HL-60 (cell line): Measurements from ENCODE around the gene PELI1.

Experiments
- DNase-seq, 2 experiments: peaks; one replicate each; pipeline ENCODE4 v3.0.0-alpha.2; 2010 to 2020; ENCODE audit warnings: low read depth in 1 of 2, low spot score in 1 of 2
- H3K27ac ChIP-seq: fragments of 250-450 bp; sonication (Bioruptor Pico); replicated peaks from 2 replicates; pipeline ENCODE4 v1.5.1; 2020; ENCODE audit warnings: mild to moderate bottlenecking, moderate library complexity
- H3K27me3 ChIP-seq: fragments of 250-450 bp; sonication (Bioruptor Pico); 2 replicates; pipeline ENCODE4 v1.5.1; 2021; ENCODE audit warnings: mild to moderate bottlenecking, moderate library complexity; ENCODE audit not compliant: insufficient read depth, poor library complexity, severe bottlenecking
- H3K4me3 ChIP-seq: replicated peaks from 2 replicates; pipeline ENCODE4 v1.5.1; 2011; ENCODE audit warnings: mild to moderate bottlenecking, control low read depth, low read length; ENCODE audit not compliant: insufficient read depth
- CTCF ChIP-seq: IDR thresholded peaks from one replicate; pipeline ENCODE4 v1.5.1; 2011; ENCODE audit warnings: low read length, control low read depth, inconsistent platforms; ENCODE audit not compliant: insufficient read depth
- GABPA ChIP-seq: IDR thresholded peaks from 2 replicates; pipeline ENCODE4 v1.6.1; 2012; ENCODE audit warnings: low read depth
- POLR2AphosphoS5 ChIP-seq: IDR thresholded peaks from 2 replicates; pipeline ENCODE4 v1.6.1; 2012; ENCODE audit warnings: low read depth
- REST ChIP-seq: IDR thresholded peaks from 2 replicates; pipeline ENCODE4 v1.6.1; 2012; ENCODE audit warnings: low read depth; ENCODE audit not compliant: insufficient replicate concordance
- SPI1 ChIP-seq: IDR thresholded peaks from 2 replicates; pipeline ENCODE4 v1.6.1; 2012; ENCODE audit warnings: low read depth, mild to moderate bottlenecking, borderline replicate concordance

PELI1 gene

GRCh38 chr2:64063924-64064331 is 80.3 kb downstream of the PELI1 start:
- Histone ChIP-seq H3K27me3 (no peaks in the 10 kb centered on the region), H3K27ac (no peak overlapping the region), H3K4me3 (no peak overlapping the region)
- TF ChIP-seq CTCF (no peak), REST (no peak), GABPA (no peak), SPI1 (no peak), POLR2AphosphoS5 (no peak)
- no peak for DNase-seq

- TF ChIP-seq SPI1 (no peak), REST (no peak), CTCF (no peak), GABPA (no peak), POLR2AphosphoS5 (no peak)
- no peaks in the 10 kb centered on the region for H3K27me3 ChIP-seq
Measured at GRCh38 chr2:64063454-64063853, 80.8 kb downstream of the PELI1 start.

GRCh38 chr2:64062840-64063239 is 81.4 kb downstream of the PELI1 start:
- TF ChIP-seq REST (no peak), CTCF (no peak), POLR2AphosphoS5 (no peak), SPI1 (no peak), GABPA (no peak)
- no peak for DNase-seq
- no peak overlapping the region for H3K27ac ChIP-seq
- no peaks in the 10 kb centered on the region for H3K27me3 ChIP-seq
- no peak overlapping the region for H3K4me3 ChIP-seq

More at GRCh38 chr2:64063454-64063853, 80.8 kb downstream of the PELI1 start:
- no peak for DNase-seq
- Histone ChIP-seq H3K4me3 (no peak overlapping the region), H3K27ac (no peak overlapping the region)
